Chondrocyte (in vitro differentiated cells): Measurements from ENCODE around the gene RALGAPA2. TPM values are rescaled to one million over a fixed set of nuclear protein-coding genes. Genes with fewer than 3 reads are reported as not detected.

Source experiments
- DNase-seq: peaks from one replicate; pipeline ENCODE4 v3.0.0; 2021; ENCODE audit warnings: mixed read lengths, low spot score
- H3K27ac Mint-ChIP-seq: one replicate; pipeline ENCODE4 v1.8.0; 2021; ENCODE audit warnings: mild to moderate bottlenecking, moderate library complexity, mixed read lengths; ENCODE audit not compliant: unreplicated experiment
- H3K27me3 Mint-ChIP-seq: 2 replicates; pipeline ENCODE4 v1.8.0; 2021; ENCODE audit warnings: low read depth, mixed read lengths
- H3K36me3 Mint-ChIP-seq: 2 replicates; pipeline ENCODE4 v1.8.0; 2021; ENCODE audit warnings: low read depth, mixed read lengths
- H3K4me1 Mint-ChIP-seq: 2 replicates; pipeline ENCODE4 v1.8.0; 2021; ENCODE audit warnings: low read depth, mild to moderate bottlenecking, mixed read lengths
- H3K4me3 Mint-ChIP-seq: one replicate; pipeline ENCODE4 v1.8.0; 2021; ENCODE audit warnings: mild to moderate bottlenecking, moderate library complexity, mixed read lengths; ENCODE audit not compliant: unreplicated experiment
- H3K9me3 Mint-ChIP-seq: 2 replicates; pipeline ENCODE4 v1.8.0; 2021; ENCODE audit warnings: low read depth, mixed read lengths
- total RNA-seq: library from RNA; stranded (reverse); gene quantifications from 3 replicates; pipeline ENCODE4 v1.2.1, GENCODE V29; 2021
- TF ChIP-seq, protein P1 (sequence below): fragments of 200-600 bp; sonication (generic); IDR thresholded peaks from 2 replicates; pipeline ENCODE4 v1.5.0; 2021; ENCODE audit warnings: antibody characterized with exemption, mild to moderate bottlenecking, moderate library complexity

Gene RALGAPA2
- total RNA-seq, 1 donor from 2014 or later = 9.5 TPM

DNA sequence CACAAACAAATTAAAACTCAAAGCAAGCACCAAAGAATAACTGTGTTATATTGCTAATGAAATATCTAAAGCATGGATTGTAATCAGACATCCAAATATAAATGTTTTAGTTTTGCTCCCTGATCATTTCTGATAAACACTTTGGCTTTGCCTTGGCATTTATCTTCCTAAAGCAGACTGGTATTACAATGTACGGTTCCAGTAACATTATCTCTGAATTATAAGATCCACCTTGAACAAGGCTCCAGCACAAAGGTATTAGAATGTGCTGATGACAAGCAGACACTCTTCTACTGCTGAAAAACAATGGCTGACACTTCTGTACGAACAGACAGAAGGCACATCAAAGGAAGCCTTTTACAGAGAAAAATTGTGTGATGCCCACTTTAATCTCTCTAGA lies 270.0 kb downstream of the RALGAPA2 start:
- Mint-ChIP-seq H3K27ac (no peak overlapping the region), H3K27me3 (no peaks in the 10 kb centered on the region), H3K36me3 (peaks cover 2% of the 10 kb centered on the region), H3K4me1 (no peaks in the 10 kb centered on the region), H3K9me3 (no peaks in the 10 kb centered on the region), H3K4me3 (no peak overlapping the region)
- no peak for DNase-seq
- TF ChIP-seq, protein P1, sequence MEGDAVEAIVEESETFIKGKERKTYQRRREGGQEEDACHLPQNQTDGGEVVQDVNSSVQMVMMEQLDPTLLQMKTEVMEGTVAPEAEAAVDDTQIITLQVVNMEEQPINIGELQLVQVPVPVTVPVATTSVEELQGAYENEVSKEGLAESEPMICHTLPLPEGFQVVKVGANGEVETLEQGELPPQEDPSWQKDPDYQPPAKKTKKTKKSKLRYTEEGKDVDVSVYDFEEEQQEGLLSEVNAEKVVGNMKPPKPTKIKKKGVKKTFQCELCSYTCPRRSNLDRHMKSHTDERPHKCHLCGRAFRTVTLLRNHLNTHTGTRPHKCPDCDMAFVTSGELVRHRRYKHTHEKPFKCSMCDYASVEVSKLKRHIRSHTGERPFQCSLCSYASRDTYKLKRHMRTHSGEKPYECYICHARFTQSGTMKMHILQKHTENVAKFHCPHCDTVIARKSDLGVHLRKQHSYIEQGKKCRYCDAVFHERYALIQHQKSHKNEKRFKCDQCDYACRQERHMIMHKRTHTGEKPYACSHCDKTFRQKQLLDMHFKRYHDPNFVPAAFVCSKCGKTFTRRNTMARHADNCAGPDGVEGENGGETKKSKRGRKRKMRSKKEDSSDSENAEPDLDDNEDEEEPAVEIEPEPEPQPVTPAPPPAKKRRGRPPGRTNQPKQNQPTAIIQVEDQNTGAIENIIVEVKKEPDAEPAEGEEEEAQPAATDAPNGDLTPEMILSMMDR = no peak

DNA sequence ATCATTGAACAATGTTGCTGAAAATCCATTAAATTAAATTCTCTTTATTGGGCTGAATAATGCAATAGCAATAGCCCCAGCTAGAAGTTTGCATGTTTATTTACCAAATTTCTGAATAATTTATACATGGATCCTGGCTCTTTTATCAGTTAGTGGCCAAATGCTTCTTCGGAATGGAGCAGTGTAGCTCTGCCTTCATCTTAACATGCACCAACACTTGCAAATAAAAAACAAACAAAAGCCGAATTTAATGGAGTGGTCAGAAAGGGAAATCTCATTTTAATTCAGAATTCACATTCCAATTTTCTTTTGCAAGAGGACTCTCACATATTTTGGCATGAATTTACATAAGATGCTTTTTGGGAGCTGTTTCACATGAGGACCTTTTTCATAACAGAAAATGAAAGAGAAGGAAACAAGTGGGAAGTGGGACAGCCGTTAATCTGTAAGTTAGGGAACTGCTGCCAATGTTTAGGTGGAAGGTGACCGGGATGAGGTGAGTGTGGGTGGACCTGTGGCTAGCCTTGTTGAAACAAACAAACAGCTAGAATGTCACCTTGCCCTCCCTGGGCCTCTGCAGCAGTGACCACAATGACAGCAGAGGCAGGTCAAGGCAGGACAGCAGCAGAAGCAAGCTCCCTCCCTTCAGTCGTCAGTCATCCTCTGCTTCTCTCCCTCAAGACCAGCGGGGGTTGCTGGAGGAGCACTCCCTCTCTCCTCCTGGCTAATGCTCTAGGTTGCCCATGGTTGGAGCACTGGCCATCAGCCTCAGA lies 271.4 kb downstream of the RALGAPA2 start:
- no peaks in the 10 kb centered on the region for H3K9me3 Mint-ChIP-seq
- H3K36me3 Mint-ChIP-seq = peaks cover 3% of the 10 kb centered on the region
- no peak overlapping the region for H3K27ac Mint-ChIP-seq
- no peaks in the 10 kb centered on the region for H3K4me1 Mint-ChIP-seq
- H3K4me3 Mint-ChIP-seq = no peak overlapping the region
- DNase-seq = no peak
- H3K27me3 Mint-ChIP-seq = no peaks in the 10 kb centered on the region
- TF ChIP-seq, protein P1 = no peak

DNA sequence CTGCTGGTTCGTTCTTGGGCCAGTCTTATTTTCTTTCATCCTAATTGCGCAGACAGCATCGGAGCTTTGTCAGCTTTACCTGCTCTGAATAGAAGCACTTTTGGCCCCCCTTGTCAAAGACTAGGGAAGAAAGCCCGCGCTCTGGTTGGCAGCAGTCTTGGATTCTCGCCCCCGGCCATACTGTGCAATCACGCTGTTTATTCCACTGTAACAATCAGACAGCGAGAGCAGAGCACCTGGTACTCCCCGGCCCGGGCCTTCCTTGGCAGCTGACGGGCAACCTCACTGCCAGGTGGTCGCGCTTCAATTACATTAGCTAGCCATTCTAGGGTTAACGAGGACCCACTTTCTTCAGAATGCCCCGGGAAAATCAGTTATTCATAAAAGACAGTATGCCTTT lies 272.0 kb downstream of the RALGAPA2 start:
- no peak for DNase-seq
- H3K36me3 Mint-ChIP-seq = peaks cover 3% of the 10 kb centered on the region
- H3K27ac Mint-ChIP-seq = no peak overlapping the region
- no peaks in the 10 kb centered on the region for H3K4me1 Mint-ChIP-seq
- no peaks in the 10 kb centered on the region for H3K27me3 Mint-ChIP-seq
- TF ChIP-seq, protein P1 = no peak
- no peaks in the 10 kb centered on the region for H3K9me3 Mint-ChIP-seq
- no peak overlapping the region for H3K4me3 Mint-ChIP-seq

DNA sequence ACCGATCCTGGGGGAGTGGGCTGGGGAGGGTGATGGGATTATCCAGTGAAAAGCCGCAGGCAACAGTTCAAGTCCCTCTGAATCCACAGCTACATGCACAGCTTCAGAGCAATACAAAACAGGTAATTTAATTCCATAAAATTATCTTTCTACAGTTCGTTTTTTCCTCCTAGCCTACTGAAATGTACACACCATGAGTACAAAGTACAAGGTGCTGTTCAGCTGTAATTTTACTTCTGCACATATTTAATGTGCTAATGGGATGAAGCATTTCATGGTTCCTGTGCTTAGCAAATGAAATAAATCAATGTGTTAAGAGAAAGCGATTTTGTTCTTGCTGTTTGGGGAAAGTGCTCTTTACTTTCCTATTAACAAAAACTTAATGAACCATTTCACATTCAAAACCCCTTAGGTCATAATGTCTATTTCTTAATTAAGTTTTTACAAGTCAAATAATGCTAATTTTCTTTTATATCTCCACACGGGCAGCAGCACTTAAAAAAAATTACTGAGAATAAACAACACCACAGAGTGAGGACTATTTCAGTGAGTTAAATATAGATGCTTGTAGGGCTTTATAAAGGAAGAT lies 272.7 kb downstream of the RALGAPA2 start:
- Mint-ChIP-seq H3K4me3 (no peak overlapping the region), H3K36me3 (peaks cover 3% of the 10 kb centered on the region), H3K9me3 (no peaks in the 10 kb centered on the region), H3K27ac (no peak overlapping the region), H3K27me3 (no peaks in the 10 kb centered on the region), H3K4me1 (no peaks in the 10 kb centered on the region)
- TF ChIP-seq, protein P1 = no peak
- DNase-seq = no peak

DNA sequence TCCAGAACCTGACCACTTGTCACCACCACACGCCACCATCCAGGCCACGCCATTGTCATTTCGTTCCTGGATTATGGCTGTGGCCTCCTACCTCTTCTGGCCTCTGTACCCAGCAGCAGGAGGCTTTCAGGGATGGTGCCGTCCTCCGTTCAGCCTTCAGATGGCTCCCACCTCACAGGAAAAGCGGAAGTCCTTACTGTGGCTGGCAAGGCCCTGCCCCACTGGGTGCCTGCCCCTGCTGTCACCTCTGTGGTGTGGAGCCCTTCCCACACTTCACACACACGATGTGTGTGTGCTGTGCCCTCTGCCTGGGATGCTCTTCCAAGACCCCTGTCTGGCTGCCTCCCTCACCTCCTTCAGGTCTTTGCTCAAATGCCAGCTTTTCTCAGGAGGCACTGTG lies 275.1 kb downstream of the RALGAPA2 start:
- TF ChIP-seq, protein P1 = no peak
- no peaks in the 10 kb centered on the region for H3K9me3 Mint-ChIP-seq
- H3K36me3 Mint-ChIP-seq = peaks cover 3% of the 10 kb centered on the region
- H3K4me1 Mint-ChIP-seq = no peaks in the 10 kb centered on the region
- no peak for DNase-seq
- H3K27ac Mint-ChIP-seq = no peak overlapping the region
- H3K27me3 Mint-ChIP-seq = no peaks in the 10 kb centered on the region
- H3K4me3 Mint-ChIP-seq = no peak overlapping the region
